ENCODE data around the gene AXDND1. TPM values are rescaled to one million over a fixed set of nuclear protein-coding genes. Genes with fewer than 3 reads are reported as not detected.

Gene AXDND1
- total and polyA plus RNA-seq, 9 of the 15 experiments (the other 6 are each of a cell fraction or from before 2014, with no cell fraction given), result 0.03 to 0.13 (median 0.06) TPM; not detected in 5

GRCh38 chr1:179547021-179547535, 181.3 kb downstream of the AXDND1 start:
- ChIA-PET CTCF (ENCODE audit: low intra/inter-chr PET ratio) (no interaction called here), POLR2A (interaction anchor here (0.5 kb wide), 2 partner anchors 48 to 151 kb away, joined by 3 to 4 read pairs; no protein-coding TSS in a partner anchor)
- no peaks in the 10 kb centered on the region for H3K9me1 ChIP-seq (ENCODE audit: control insufficient read depth, insufficient read depth, low read length)
- BruUV-seq (replicated peaks), result no TSS peak
- no peak overlapping the region for H2AFZ ChIP-seq (ENCODE audit: low read depth, low read length)
- FAIRE-seq (no peak), DNase-seq (ENCODE audit: extremely low read depth in 1 of 4, low spot score in 3 of 4) (no peak), ATAC-seq (no peak)
- H3K9ac ChIP-seq (ENCODE audit: insufficient read depth in 1 of 2, low read depth in 2 of 2, low read length in 2 of 2), result no peak overlapping the region
- no peaks in the 10 kb centered on the region; the same call in 1 of the 2 replicates for H4K20me1 ChIP-seq (replicated peaks; ENCODE audit: control insufficient read depth, insufficient read depth, low read length)
- H3K27ac ChIP-seq (ENCODE audit: extremely low read depth, low read depth, low read length), result no peak overlapping the region
- TF ChIP-seq ZBTB34 (CRISPR knock-in tag; IDR thresholded peaks at IDR 0.05), result no peak
- TF ChIP-seq E4F1 (CRISPR knock-in tag; IDR thresholded peaks at IDR 0.05; ENCODE audit: borderline replicate concordance), result no peak
- TF ChIP-seq PKNOX1 (IDR thresholded peaks at IDR 0.05), result no peak
- TF ChIP-seq BRD9 (IDR thresholded peaks at IDR 0.05; ENCODE audit: low read depth, partially characterized antibody), result no peak
- no peak for TF ChIP-seq AFF4 (CRISPR knock-in tag; IDR thresholded peaks at IDR 0.05)
- no peak for TF ChIP-seq SMARCA4 (IDR thresholded peaks at IDR 0.05)
- TF ChIP-seq CBX1 (IDR thresholded peaks at IDR 0.05; ENCODE audit: low read depth), result no peak
- no peak for TF ChIP-seq ZNF445 (CRISPR knock-in tag; IDR thresholded peaks at IDR 0.05; ENCODE audit: low read depth)
- no peak for TF ChIP-seq ZFPM2 (CRISPR knock-in tag; IDR thresholded peaks at IDR 0.05)
- no peak for TF ChIP-seq MEIS2 (IDR thresholded peaks at IDR 0.05; ENCODE audit: partially characterized antibody)
- no peak for TF ChIP-seq FOXJ2 (tag; IDR thresholded peaks at IDR 0.05)
- TF ChIP-seq SRSF3 (IDR thresholded peaks at IDR 0.05; ENCODE audit: insufficient read depth, low read length), result no peak
- no peak for TF ChIP-seq ZFX (CRISPR knock-in tag; IDR thresholded peaks at IDR 0.05)
- intact Hi-C loops (cut with micrococcal nuclease) (no loop called here), in situ Hi-C loops (cut with MboI) (no loop called here)
- no peaks in the 10 kb centered on the region for H3K36me3 ChIP-seq (ENCODE audit: control insufficient read depth, insufficient read depth, low read length)
- no peaks in the 10 kb centered on the region for H3K79me2 ChIP-seq (ENCODE audit: control insufficient read depth, insufficient read depth, low read length)
- WGBS (ENCODE audit: insufficient coverage, low coverage, missing lambda C conversion rate), result 0% methylated on average over 2 of the region's 2 CpGs
- H3K4me3 ChIP-seq, result no peak overlapping the region
- H3K4me2 ChIP-seq (ENCODE audit: insufficient read depth, low read length), result no peak overlapping the region
- H3K9me3 ChIP-seq (replicated peaks; ENCODE audit: control insufficient read depth, insufficient read depth, low read depth, low read length), result no peaks in the 10 kb centered on the region
- H3K4me1 ChIP-seq (replicated peaks in 1 of 2; ENCODE audit: control insufficient read depth in 2 of 2, insufficient read depth in 2 of 2, low read length in 2 of 2), result no peaks in the 10 kb centered on the region
- no peaks in the 10 kb centered on the region; a peak in 1 of 5 replicates for H3K27me3 ChIP-seq (ENCODE audit: control insufficient read depth in 2 of 2, insufficient read depth in 2 of 2, low read length in 2 of 2)

All from K562 (cell line).